Suprapubic skin (tissue), 4 donors: ENCODE data around the gene LRRC27. TPM values are rescaled to one million over a fixed set of nuclear protein-coding genes. Genes with fewer than 3 reads are reported as not detected.

ENCODE experiments used
- DNase-seq, 2 donors: peaks; one replicate each; pipeline ENCODE4 v3.0.0-alpha.2; 2019; ENCODE audit warnings: low spot score in 2 of 2
- H3K27ac ChIP-seq: fragments of 200-600 bp; sonication (generic); one replicate; pipeline ENCODE4 v1.5.1; 2019
- H3K27me3 ChIP-seq: fragments of 200-600 bp; sonication (generic); one replicate; pipeline ENCODE4 v1.5.1; 2019
- H3K36me3 ChIP-seq: fragments of 200-600 bp; sonication (generic); one replicate; pipeline ENCODE4 v1.5.1; 2019
- H3K4me1 ChIP-seq: fragments of 200-600 bp; sonication (generic); one replicate; pipeline ENCODE4 v1.5.1; 2019
- H3K4me3 ChIP-seq: fragments of 200-600 bp; sonication (generic); one replicate; pipeline ENCODE4 v1.5.1; 2019; ENCODE audit warnings: mild to moderate bottlenecking
- H3K9me3 ChIP-seq: fragments of 200-600 bp; sonication (generic); one replicate; pipeline ENCODE4 v1.5.1; 2019
- EP300 ChIP-seq: sonication (generic); formaldehyde crosslinking; IDR thresholded peaks from one replicate; pipeline ENCODE4 v1.6.1; 2017; ENCODE audit warnings: antibody characterized with exemption
- POLR2A ChIP-seq, 2 donors: fragments of 450-650 bp; IDR thresholded peaks; one replicate each; pipeline ENCODE4 v1.6.1; 2017; ENCODE audit warnings: antibody characterized with exemption in 2 of 2, mild to moderate bottlenecking in 2 of 2, moderate library complexity in 2 of 2
- POLR2AphosphoS5 ChIP-seq, 3 donors: sonication (generic); formaldehyde crosslinking; IDR thresholded peaks; one replicate each; pipeline ENCODE4 v1.6.1; 2017; ENCODE audit warnings: antibody characterized with exemption in 3 of 3
- WGBS: methylation state at CpG from one replicate; pipeline ENCODE4 v1.1.5; 2018; 5-methylcytosine and 5-hydroxymethylcytosine counted together
- total RNA-seq, 4 donors: library from RNA; depleted of rRNA; stranded (reverse); fragments of >200 nt; gene quantifications; one replicate each; pipeline ENCODE4 v1.1.0, GENCODE V29; 2016
- TF ChIP-seq, protein P1 (sequence below), 2 donors: fragments of 200-600 bp in 1 of 2; fragments of 450-650 bp in 1 of 2; sonication (generic) in 1 of 2; IDR thresholded peaks; one replicate each; pipeline ENCODE4 v1.5.1; 2016 to 2019; ENCODE audit warnings: antibody characterized with exemption in 2 of 2, mild to moderate bottlenecking in 1 of 2, moderate library complexity in 1 of 2

LRRC27 gene
- 10 to 100 TPM in 1 of 4 donors, 1 to 10 TPM in 3; 6.6 to 13.1 (median 7.1) TPM for total RNA-seq

DNA sequence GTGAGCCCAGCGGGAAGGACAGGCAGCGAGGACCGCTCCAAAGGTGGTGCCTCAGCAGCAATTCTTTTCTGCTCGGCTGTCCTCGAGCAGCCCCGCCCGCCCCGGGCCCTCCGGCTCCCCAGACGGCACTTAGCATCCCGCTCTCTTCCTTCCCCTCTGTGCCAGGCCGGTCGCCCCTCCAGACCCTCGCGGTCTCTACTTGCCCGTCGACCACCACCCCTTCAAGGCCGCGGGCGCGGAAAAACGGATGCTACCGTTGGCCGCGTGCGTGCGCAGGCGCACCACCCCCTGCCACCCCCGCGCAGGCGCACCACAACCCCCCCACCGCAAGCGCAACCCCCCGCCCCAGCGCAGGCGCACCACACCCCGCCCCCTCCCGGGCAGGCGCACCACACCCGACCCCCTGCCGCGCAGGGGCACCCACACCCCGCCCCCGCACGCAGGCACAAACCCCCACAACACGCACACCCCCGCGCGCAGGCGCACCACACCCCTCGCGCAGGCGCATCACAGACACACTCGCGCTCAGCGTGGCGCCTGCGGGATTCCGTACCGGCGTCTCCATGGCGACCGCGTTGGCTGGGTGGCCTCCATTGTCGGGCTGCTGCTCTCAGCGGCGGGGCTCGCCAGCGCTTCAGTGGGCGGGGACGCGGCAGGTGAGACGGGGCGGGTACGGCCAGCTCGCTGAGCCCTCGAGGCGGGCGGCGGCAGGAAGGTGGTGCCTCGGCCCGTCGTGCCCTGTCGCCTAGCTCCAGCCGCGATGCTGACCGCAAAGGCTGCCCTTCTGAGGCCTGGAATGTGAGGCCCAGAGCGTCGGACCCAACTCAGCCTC lies at the start of gene LRRC27:
Gene LRRC27 (plus strand): TSS at position 593 of the 832 bp plus-strand sequence. CDS start 1,332 bp downstream, outside the sequence.
- Histone ChIP-seq H3K9me3 (no peaks in the 10 kb centered on the region), H3K27ac (peak within 1 kb of the TSS; percentile 67), H3K27me3 (no peaks in the 10 kb centered on the region), H3K4me1 (peaks cover 47% of the 10 kb centered on the region), H3K4me3 (peak within 1 kb of the TSS; percentile 65), H3K36me3 (peaks cover 3% of the 10 kb centered on the region)
- peak in 2 of 3 donors; percentile 60 to 69 for TF ChIP-seq POLR2AphosphoS5 (IDR thresholded peaks at IDR 0.05)
- TF ChIP-seq, protein P1, sequence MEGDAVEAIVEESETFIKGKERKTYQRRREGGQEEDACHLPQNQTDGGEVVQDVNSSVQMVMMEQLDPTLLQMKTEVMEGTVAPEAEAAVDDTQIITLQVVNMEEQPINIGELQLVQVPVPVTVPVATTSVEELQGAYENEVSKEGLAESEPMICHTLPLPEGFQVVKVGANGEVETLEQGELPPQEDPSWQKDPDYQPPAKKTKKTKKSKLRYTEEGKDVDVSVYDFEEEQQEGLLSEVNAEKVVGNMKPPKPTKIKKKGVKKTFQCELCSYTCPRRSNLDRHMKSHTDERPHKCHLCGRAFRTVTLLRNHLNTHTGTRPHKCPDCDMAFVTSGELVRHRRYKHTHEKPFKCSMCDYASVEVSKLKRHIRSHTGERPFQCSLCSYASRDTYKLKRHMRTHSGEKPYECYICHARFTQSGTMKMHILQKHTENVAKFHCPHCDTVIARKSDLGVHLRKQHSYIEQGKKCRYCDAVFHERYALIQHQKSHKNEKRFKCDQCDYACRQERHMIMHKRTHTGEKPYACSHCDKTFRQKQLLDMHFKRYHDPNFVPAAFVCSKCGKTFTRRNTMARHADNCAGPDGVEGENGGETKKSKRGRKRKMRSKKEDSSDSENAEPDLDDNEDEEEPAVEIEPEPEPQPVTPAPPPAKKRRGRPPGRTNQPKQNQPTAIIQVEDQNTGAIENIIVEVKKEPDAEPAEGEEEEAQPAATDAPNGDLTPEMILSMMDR (IDR thresholded peaks at IDR 0.05): no peak
- DNase-seq: peak; percentile 99
- 0% methylated on average over 15 of the region's 89 CpGs for WGBS

DNA sequence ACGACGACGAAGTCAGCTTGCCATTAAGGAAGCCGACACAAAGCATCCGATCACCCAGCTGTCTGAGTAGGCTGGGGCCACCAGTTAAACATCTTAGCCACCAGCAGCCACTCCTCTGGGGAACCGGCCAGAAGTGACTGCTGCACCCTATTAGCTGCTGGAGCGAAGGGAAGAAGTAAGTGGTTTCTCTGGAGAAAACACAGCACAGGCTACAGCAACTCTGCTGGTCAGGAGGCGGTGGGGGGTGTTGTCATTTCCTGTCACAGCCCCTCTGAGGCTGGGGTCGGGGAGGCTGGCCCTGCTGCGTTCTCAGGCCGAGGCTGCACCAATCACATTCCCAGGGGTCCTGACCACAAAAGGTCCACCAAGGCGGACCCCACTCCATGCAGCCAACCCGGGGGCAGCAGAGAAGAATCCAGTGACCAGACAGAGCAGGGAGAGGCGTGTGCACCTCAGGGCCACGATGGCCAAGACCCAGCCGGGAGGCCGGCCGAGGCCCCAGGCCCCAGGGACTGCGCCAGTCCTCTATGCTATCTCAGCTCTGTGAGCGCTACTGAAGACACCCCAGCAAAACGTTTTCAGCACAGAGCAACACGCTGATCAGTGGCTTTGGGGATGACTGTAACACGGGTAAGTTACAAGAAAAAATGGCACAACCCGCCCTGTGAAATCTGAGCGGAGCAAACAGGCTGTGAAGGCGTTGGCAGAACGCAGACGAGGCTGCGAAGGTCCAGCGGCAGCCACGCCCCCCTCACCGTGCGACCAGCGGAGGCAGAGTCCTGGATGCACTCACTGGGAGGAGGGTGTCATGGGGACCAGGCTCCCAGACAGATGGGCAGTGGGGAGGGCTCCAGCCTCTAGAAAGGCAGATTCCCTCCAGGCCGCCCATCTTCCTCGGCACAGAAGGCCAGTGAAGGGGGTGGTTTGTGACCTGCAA lies 49.1 kb upstream of the LRRC27 start:
- no peaks in the 10 kb centered on the region for H3K9me3 ChIP-seq
- 55% methylated on average over 28 of the region's 36 CpGs for WGBS
- H3K27me3 ChIP-seq: peaks cover 28% of the 10 kb centered on the region
- peaks cover 6% of the 10 kb centered on the region for H3K4me1 ChIP-seq
- H3K36me3 ChIP-seq: no peaks in the 10 kb centered on the region
- H3K4me3 ChIP-seq: no peak overlapping the region
- TF ChIP-seq POLR2A (IDR thresholded peaks at IDR 0.05): no peak
- TF ChIP-seq, protein P1 (IDR thresholded peaks at IDR 0.05): no peak
- DNase-seq: no peak
- H3K27ac ChIP-seq: no peak overlapping the region

DNA sequence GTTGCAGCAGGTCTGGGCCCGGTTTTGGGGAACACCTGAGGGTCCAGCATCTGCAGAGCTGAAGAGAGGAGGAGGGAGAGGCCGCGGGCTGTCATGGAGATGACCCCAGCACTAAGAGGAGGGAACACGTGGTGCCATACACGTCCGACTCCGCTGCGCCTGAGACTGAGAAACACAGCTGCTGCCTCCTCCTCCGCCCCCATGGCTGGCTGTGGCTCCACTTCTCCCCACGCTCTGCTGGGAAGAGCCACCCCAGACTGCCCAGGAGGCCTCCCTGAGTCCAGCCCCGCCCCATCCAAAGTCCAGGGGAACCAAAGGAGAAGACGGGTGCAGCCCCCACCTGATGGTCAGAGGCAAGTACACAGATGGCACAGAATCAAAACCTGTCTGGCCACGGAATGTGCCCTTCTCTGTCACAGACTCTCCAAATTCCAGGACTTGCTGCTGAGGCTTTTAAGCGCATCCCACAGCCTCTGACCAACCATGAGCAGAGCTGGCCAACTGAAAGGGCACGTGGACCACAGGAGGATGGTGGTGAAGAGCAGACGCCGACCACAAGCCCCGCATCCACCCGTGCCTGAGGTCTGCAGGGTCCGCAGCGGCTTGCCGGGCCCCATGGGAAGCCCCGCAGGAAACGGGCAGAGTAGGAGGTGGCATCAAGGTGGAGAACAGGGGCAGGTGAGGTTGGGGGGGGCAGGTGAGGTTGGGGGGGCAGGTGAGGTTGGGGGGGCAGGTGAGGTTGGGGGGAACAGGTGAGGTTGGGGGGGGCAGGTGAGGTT lies 48.2 kb upstream of the LRRC27 start:
- 89% methylated on average over 10 of the region's 24 CpGs for WGBS
- no peak for DNase-seq
- TF ChIP-seq, protein P1 (IDR thresholded peaks at IDR 0.05): no peak
- no peak for TF ChIP-seq POLR2AphosphoS5 (IDR thresholded peaks at IDR 0.05)
- no peak for TF ChIP-seq EP300
- no peak for TF ChIP-seq POLR2A (IDR thresholded peaks at IDR 0.05)
- Histone ChIP-seq H3K36me3 (no peaks in the 10 kb centered on the region), H3K4me3 (no peak overlapping the region), H3K4me1 (peaks cover 6% of the 10 kb centered on the region), H3K27me3 (peaks cover 28% of the 10 kb centered on the region), H3K9me3 (peaks cover 1% of the 10 kb centered on the region), H3K27ac (no peak overlapping the region)

DNA sequence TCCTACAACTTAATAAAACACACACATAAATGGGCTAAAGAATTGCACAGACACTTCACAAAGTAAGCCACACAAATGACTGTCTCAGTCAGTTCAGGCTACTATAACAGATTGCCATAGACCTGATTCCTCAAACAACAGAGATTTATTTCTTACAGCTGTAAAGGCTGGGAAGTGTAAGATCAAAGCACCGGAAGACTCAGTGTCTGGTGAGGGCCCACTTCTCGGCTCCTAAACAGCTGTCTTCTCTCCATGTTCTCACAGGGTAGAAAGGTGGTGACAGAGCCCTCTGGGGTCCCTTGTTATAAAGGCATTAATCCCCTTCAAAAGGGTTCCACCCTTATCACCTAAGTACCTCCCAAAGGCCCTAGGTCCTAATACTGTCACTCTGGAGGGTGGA lies 42.6 kb upstream of the LRRC27 start:
- 80% methylated on average over 2 of the region's 2 CpGs for WGBS
- Histone ChIP-seq H3K4me3 (no peak overlapping the region), H3K27me3 (peaks cover 4% of the 10 kb centered on the region), H3K9me3 (peaks cover 3% of the 10 kb centered on the region), H3K27ac (no peak overlapping the region), H3K36me3 (no peaks in the 10 kb centered on the region), H3K4me1 (no peaks in the 10 kb centered on the region)
- no peak for DNase-seq
- TF ChIP-seq, protein P1 (IDR thresholded peaks at IDR 0.05): no peak
- no peak for TF ChIP-seq POLR2AphosphoS5 (IDR thresholded peaks at IDR 0.05)
- TF ChIP-seq POLR2A (IDR thresholded peaks at IDR 0.05): no peak
- TF ChIP-seq EP300: no peak
